ENCODE results near the gene CENPP. TPM values are rescaled to one million over a fixed set of nuclear protein-coding genes. Genes with fewer than 3 reads are reported as not detected.

The CENPP gene
- total RNA-seq, 2 donors from 2014 or later = 22.3 to 26.4 TPM

- peaks cover 22 to 30% of the 10 kb centered on the region in 2 donors for H3K36me3 Mint-ChIP-seq
- ATAC-seq = no peak
Observed at GRCh38 chr9:92349771-92350739, 24.3 kb downstream of the CENPP start.

DNA sequence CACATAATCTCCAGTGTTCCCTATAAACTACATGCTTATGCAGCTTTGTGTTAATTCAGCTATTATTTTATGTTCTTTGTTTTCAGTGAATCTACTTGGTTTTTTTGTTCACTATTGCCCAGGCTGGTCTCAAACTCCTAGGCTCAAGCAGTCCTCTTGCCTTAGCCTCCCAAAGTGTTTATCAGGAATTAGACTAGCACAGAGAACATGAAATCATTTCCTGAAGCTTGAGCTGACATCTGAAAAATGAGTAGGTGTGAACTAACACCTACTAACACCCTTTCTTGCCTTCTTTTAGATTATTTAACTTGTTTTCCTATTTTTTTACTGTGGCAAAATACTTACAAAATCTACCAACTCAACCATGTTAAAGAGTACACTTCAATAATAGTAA is 25.0 kb downstream of the CENPP start:
- Mint-ChIP-seq H3K27ac (peak overlapping the region in 1 of 2 donors; percentile 25), H3K9me3 (peaks cover 0 to 4% of the 10 kb centered on the region in 2 donors), H3K36me3 (peaks cover 26 to 30% of the 10 kb centered on the region in 2 donors)
- DNase-seq (ENCODE audit: low spot score in 2 of 2) = no peak
- no peak for ATAC-seq

More at GRCh38 chr9:92349771-92350739, 24.3 kb downstream of the CENPP start:
- no peak overlapping the region for H3K27ac Mint-ChIP-seq
- DNase-seq (ENCODE audit: low spot score in 2 of 2) = no peak
- H3K9me3 Mint-ChIP-seq = peaks cover 0 to 4% of the 10 kb centered on the region in 2 donors

DNA sequence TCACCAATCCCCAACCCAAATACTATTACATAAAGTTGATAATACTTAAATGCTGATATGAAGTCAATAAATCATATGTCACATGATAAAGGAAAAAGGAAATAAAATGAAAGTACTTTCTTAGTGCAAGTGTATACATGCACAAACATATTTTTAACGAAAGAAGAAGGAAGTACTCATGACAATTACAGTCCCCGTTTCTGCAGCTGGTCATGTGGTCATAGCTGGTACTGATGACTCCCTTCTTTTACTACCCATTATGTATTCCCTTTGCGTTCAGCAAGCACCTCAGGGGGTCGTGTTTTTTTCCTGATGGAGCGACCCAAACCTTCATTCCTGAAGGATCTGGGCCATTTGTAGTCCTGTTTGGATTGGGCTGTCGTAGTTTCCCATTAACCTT is 27.3 kb downstream of the CENPP start:
- no peak for DNase-seq (ENCODE audit: low spot score in 2 of 2)
- Mint-ChIP-seq H3K9me3 (peaks cover 5 to 10% of the 10 kb centered on the region in 2 donors), H3K27ac (no peak overlapping the region), H3K36me3 (peaks cover 36 to 40% of the 10 kb centered on the region in 2 donors)
- ATAC-seq = no peak

- ATAC-seq (no peak), DNase-seq (ENCODE audit: low spot score in 2 of 2) (no peak)
- Mint-ChIP-seq H3K27ac (peak overlapping the region in 1 of 2 donors; percentile 47), H3K9me3 (peaks cover 5 to 10% of the 10 kb centered on the region in 2 donors), H3K36me3 (peaks cover 14 to 36% of the 10 kb centered on the region in 2 donors)
Observed at GRCh38 chr9:92359394-92359995, 33.7 kb downstream of the CENPP start.

- Mint-ChIP-seq H3K27ac (no peak overlapping the region), H3K36me3 (peaks cover 13 to 34% of the 10 kb centered on the region in 2 donors), H3K9me3 (peaks cover 5% of the 10 kb centered on the region in 2 donors)
- ATAC-seq (no peak), DNase-seq (ENCODE audit: low spot score in 2 of 2) (no peak)
Observed at GRCh38 chr9:92360083-92360482, 34.3 kb downstream of the CENPP start.

DNA sequence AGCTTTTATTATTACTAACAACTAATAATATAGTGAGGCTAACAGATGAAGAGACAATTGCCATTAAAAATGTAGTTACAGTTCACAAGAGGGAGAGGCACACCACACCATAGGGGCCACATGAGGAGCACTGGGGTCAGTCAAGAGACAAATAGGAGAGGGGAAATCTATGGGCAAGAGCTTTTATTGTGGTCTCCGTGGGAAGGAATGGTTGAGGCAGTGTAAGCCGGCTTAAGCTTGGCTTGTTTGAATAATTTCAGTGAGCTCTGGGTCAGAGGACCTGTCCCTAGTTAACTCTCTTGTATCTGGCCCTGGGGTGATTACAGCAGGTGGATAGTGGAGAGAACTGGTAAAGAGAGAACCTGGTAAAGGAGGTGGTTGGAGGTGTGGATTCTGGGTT is 43.3 kb downstream of the CENPP start:
- no peak for DNase-seq (ENCODE audit: low spot score in 2 of 2)
- H3K36me3 Mint-ChIP-seq = peaks cover 19 to 30% of the 10 kb centered on the region in 2 donors
- no peak overlapping the region for H3K27ac Mint-ChIP-seq
- no peak for ATAC-seq
- H3K9me3 Mint-ChIP-seq = peaks cover 6 to 7% of the 10 kb centered on the region in 2 donors

DNA sequence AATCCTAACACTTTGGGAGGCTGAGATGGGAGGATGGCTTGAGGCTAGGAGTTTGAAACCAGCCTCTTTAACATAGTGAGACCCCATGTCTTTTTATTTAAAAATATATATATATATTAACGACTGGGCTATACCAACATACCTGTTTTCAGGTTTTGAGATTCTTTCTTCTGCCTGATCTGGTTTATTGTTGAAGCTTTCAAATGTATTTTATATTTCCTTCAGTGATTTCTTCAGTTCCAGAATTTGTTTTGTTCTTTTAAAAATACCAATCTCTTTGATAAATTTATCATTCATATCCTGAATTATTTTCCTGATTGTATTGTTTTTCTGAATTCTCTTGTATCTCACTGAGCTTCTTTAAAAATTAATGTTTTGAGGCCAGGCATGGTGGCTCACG is 47.4 kb downstream of the CENPP start:
- ATAC-seq = no peak
- H3K9me3 Mint-ChIP-seq = peaks cover 20 to 28% of the 10 kb centered on the region in 2 donors
- peaks cover 35 to 41% of the 10 kb centered on the region in 2 donors for H3K36me3 Mint-ChIP-seq
- DNase-seq (ENCODE audit: low spot score in 2 of 2) = no peak
- H3K27ac Mint-ChIP-seq = no peak overlapping the region

- H3K36me3 Mint-ChIP-seq = peaks cover 23 to 33% of the 10 kb centered on the region in 2 donors
- DNase-seq (ENCODE audit: low spot score in 2 of 2) (no peak), ATAC-seq (no peak)
- H3K9me3 Mint-ChIP-seq = peaks cover 13 to 23% of the 10 kb centered on the region in 2 donors
- H3K27ac Mint-ChIP-seq = no peak overlapping the region
Observed at GRCh38 chr9:92377876-92378275, 52.1 kb downstream of the CENPP start.

DNA sequence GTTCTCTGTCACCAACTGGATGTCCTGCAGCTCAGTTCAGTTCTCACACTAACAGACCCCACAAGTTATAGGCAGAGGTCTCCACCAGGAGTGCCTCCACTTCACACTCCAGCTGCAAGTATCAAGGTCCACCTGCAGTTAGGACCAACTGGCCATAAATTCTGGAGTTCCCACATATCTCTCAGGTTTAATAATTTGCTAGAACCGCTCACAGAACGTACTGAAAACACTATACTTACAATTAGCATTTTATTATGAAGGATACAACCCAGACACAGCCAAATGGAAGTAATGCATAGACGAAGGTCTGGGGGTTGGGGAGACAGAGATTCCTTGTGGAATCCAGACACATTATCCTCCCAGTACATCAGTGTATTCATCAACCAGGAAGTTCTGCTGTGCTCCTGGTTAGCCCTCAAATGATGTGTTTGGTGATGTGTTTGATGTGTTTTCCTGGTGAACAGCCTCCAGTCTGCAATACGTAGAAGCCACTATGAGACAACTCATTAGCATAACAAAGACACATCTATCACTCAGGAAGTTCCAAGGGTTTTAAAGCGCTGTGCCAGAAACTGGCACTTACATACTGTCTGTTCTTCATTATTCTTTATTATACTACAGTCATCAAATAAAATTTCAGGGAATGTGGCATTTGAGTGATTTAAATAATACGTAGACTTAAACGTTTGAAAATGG is 53.3 kb downstream of the CENPP start:
- Mint-ChIP-seq H3K9me3 (peaks cover 12 to 22% of the 10 kb centered on the region in 2 donors), H3K27ac (no peak overlapping the region), H3K36me3 (peaks cover 22 to 24% of the 10 kb centered on the region in 2 donors)
- DNase-seq (ENCODE audit: low spot score in 2 of 2) (no peak), ATAC-seq (peak in 1 of 2 donors; percentile 38)

DNA sequence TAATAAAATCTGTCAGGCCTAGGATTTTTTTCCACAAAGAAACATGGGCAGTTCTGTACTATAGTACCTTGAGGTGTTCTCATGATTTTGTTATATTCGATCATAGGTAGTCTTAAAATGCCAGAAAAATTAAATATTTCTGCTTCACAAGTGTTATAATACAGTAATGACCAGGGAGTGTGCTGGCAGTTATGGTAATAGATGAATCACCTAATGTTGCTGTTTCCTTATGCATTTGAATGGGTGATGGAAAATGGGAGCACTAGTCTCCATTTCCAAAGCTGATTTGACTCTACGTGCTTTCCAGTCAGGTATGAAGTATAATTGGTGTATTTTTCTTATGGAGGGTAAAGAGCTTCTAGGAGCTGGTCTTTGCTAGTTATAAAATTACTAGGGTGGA is 54.9 kb downstream of the CENPP start:
- no peak for ATAC-seq
- no peak for DNase-seq (ENCODE audit: low spot score in 2 of 2)
- H3K36me3 Mint-ChIP-seq = peaks cover 9 to 10% of the 10 kb centered on the region in 2 donors
- H3K9me3 Mint-ChIP-seq = peaks cover 4 to 9% of the 10 kb centered on the region in 2 donors
- no peak overlapping the region for H3K27ac Mint-ChIP-seq

DNA sequence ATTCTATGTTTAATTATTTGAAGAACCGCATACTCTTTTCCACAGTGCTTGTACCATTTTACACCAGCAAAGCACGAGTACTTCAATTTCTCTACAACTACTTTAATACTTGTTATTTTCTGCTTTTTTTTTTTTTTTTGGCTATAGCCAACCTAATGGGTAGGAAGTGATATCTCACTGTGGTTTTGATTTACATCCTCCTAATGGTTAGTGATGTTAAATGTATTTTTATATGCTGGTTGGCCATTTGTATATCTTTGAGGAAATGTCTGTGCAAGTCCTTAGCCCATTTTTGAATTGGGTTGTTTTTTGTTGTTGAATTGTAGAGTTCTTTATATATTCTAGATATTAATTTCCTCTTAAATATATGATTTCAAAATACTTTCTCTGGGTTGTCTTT is 56.0 kb downstream of the CENPP start:
- Mint-ChIP-seq H3K9me3 (no peaks in the 10 kb centered on the region), H3K27ac (no peak overlapping the region), H3K36me3 (no peaks in the 10 kb centered on the region)
- ATAC-seq = no peak
- DNase-seq (ENCODE audit: low spot score in 2 of 2) = no peak

DNA sequence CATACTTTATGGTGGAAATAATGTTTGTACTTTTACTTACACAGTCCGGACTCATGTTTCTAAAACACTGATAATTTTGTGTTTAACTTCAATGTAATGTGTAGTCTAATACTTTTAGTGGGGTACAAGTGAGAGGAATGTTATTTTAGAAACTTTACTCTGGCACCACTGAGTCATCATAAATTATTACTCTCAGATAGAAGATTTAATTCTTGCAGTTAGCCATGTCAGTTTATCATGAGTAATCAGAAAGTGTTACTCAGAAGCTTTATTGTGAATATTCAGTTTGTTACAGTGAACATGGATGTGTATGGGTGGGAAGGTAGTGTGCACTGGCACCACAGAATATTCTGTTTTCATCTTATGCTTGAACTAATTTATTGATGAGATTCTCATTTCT is 58.6 kb downstream of the CENPP start:
- ATAC-seq = no peak
- no peaks in the 10 kb centered on the region for H3K9me3 Mint-ChIP-seq
- no peak for DNase-seq (ENCODE audit: low spot score in 2 of 2)
- no peak overlapping the region for H3K27ac Mint-ChIP-seq
- H3K36me3 Mint-ChIP-seq = no peaks in the 10 kb centered on the region

DNA sequence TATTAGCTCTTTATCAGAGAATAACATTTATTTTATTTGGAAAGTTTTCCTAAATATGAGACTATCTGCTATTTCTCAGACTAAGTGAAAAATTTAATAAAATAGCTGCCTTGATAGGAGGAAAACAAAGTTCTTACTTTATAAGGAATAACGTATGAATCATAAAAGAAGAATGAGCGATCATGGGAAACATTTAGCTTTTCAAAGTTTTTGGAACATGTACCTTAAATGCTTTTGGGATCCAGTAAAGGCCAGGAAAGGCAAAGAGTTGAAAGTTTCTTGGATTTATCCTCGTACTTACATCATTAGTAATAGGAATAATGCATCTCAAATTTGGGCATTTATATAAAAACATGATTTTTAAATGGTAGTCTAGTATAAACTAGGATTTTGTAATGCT is 59.2 kb downstream of the CENPP start:
- Mint-ChIP-seq H3K27ac (no peak overlapping the region), H3K36me3 (no peaks in the 10 kb centered on the region), H3K9me3 (no peaks in the 10 kb centered on the region)
- ATAC-seq (no peak), DNase-seq (ENCODE audit: low spot score in 2 of 2) (no peak)

DNA sequence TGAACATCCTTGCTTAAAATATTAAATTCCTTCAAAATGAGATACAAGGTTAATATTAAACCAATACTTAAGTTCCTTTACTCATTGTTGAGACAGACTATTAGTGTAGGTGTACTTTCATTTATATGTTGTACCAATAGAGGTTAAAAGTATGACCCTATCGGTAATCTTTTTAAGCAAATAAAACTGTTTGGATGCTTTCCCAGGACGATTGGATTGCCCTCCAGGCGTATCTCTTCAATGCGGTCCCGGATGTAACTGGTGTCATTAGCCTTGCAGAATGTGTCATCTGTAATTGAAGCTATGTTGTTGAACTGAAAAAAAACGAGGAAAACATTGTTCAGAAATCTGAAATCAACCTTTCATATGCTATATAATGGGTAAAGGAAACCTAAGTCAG is 59.7 kb downstream of the CENPP start:
- H3K9me3 Mint-ChIP-seq = no peaks in the 10 kb centered on the region

DNA sequence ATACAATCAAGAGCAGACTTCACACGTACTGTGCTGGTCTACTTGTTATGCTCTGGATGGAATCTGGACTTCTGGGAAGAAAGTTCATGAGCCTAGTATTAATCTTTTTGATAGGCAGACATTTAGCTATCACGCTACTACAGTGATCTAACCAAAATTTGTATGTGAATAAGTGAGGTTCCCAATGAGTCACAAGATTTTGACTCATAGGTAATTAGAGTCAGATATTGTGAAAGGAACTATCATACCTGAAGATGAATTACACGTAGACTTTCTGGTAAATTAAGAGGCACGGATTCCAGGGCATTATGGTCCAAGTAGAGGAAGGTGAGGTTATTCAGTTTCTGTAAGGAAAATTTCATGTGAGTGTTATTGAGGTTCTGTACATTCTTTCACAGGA is 60.2 kb downstream of the CENPP start:
- Mint-ChIP-seq H3K27ac (no peak overlapping the region), H3K36me3 (no peaks in the 10 kb centered on the region), H3K9me3 (no peaks in the 10 kb centered on the region)
- DNase-seq (ENCODE audit: low spot score in 2 of 2) (no peak), ATAC-seq (no peak)

More for the DNA sequence above, 59.7 kb downstream of the CENPP start:
- DNase-seq (ENCODE audit: low spot score in 2 of 2) = no peak
- Mint-ChIP-seq H3K36me3 (no peaks in the 10 kb centered on the region), H3K27ac (no peak overlapping the region)
- ATAC-seq = no peak

DNA sequence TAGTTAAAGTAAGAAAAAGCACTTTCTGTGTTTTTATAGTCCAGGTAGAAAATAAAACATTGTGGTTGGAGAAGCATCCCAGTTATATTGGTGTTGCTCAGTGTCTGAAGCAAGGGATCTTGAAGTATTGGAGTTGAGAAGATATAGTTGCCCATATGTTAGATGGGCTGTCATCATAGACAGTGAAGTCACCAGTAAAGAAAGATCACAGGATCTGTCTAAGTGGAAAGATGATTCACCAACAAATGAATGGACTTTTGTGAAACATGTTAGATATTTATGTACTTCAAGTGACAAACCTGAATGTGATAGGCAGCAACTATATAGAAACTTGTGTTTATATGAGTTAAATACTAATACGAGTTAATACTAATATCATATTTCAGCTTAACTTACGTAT is 66.9 kb downstream of the CENPP start:
- DNase-seq (ENCODE audit: low spot score in 2 of 2) (no peak), ATAC-seq (no peak)
- Mint-ChIP-seq H3K27ac (no peak overlapping the region), H3K36me3 (no peaks in the 10 kb centered on the region), H3K9me3 (no peaks in the 10 kb centered on the region)

- H3K27ac Mint-ChIP-seq = no peak overlapping the region
Observed at GRCh38 chr9:92393686-92394085, 67.9 kb downstream of the CENPP start.

More at GRCh38 chr9:92393686-92394085, 67.9 kb downstream of the CENPP start:
- ATAC-seq (no peak), DNase-seq (ENCODE audit: low spot score in 2 of 2) (no peak)
- H3K36me3 Mint-ChIP-seq = no peaks in the 10 kb centered on the region
- no peaks in the 10 kb centered on the region for H3K9me3 Mint-ChIP-seq
